Measurements from ENCODE around the gene KCNK5. TPM values are rescaled to one million over a fixed set of nuclear protein-coding genes. Genes with fewer than 3 reads are reported as not detected.

The KCNK5 gene
- total and polyA plus RNA-seq, 2 donors (not counting 3 experiments of a cell fraction or from before 2014, with no cell fraction given), result not detected

- no peaks in the 10 kb centered on the region for H3K27me3 ChIP-seq (ENCODE audit: control insufficient read depth in 2 of 2, insufficient read depth in 2 of 2, low read length in 2 of 2)
- H3K4me3 ChIP-seq (replicated peaks in 1 of 3; ENCODE audit: insufficient read depth in 1 of 3, low read depth in 1 of 3, low read length in 3 of 3), result no peak overlapping the region
- no peaks in the 10 kb centered on the region for H4K20me1 ChIP-seq (replicated peaks; ENCODE audit: control insufficient read depth, extremely low read depth, insufficient read depth, low read length)
- ChIA-PET CTCF (no interaction called here), POLR2A (no interaction called here)
- FAIRE-seq (no peak), DNase-seq (ENCODE audit: low read depth, low spot score) (no peak)
- TF ChIP-seq GATA2 (IDR thresholded peaks at IDR 0.05; ENCODE audit: insufficient read depth, insufficient read length, low read depth, low read length) (no peak), MAX (IDR thresholded peaks at IDR 0.05; ENCODE audit: insufficient read depth, insufficient read length) (no peak), JUN (IDR thresholded peaks at IDR 0.05; ENCODE audit: borderline replicate concordance, insufficient read depth, insufficient read length, low read depth) (no peak), POLR2A (IDR thresholded peaks at IDR 0.05; ENCODE audit: low read depth, low read length) (no peak), MYC (IDR thresholded peaks at IDR 0.05; ENCODE audit: low read depth, low read length) (no peak), FOS (IDR thresholded peaks at IDR 0.05; ENCODE audit: borderline replicate concordance, insufficient read depth, low read length) (no peak), EZH2 (IDR thresholded peaks at IDR 0.05; ENCODE audit: borderline replicate concordance, low read depth, low read length, severe bottlenecking) (no peak), POLR2AphosphoS5 (IDR thresholded peaks at IDR 0.05; ENCODE audit: insufficient read depth, low read depth, low read length) (no peak), CTCF (IDR thresholded peaks at IDR 0.05; ENCODE audit: extremely low read depth in 1 of 2, insufficient read depth in 1 of 2, low read depth in 1 of 2, low read length in 2 of 2) (no peak)
- no peaks in the 10 kb centered on the region for H3K79me2 ChIP-seq (ENCODE audit: control insufficient read depth, insufficient read depth, low read length)
- intact Hi-C loops (cut with micrococcal nuclease), result no loop called here
- H3K9me3 ChIP-seq (replicated peaks; ENCODE audit: control insufficient read depth, insufficient read depth, low read length), result no peaks in the 10 kb centered on the region
- H3K9me1 ChIP-seq (replicated peaks; ENCODE audit: control insufficient read depth, extremely low read depth, insufficient read depth, low read length), result no peaks in the 10 kb centered on the region
- no peak overlapping the region for H2AFZ ChIP-seq (ENCODE audit: low read depth, low read length)
- H3K36me3 ChIP-seq (ENCODE audit: control insufficient read depth in 2 of 2, extremely low read depth in 1 of 2, insufficient read depth in 2 of 2, low read length in 2 of 2), result no peaks in the 10 kb centered on the region
- H3K9ac ChIP-seq (replicated peaks; ENCODE audit: extremely low read depth, insufficient read depth, low read length), result no peak overlapping the region
- no peaks in the 10 kb centered on the region for H3K4me1 ChIP-seq (ENCODE audit: control insufficient read depth, extremely low read depth, insufficient read depth, low read length)
- no peak overlapping the region for H3K27ac ChIP-seq (ENCODE audit: insufficient read depth, low read depth, low read length)
- dilution Hi-C loops (cut with MboI; ENCODE audit: extremely low pct_ligation_motif_present, low sequenced_read_pairs), result no loop called here
- no TSS peak for BruUV-seq (replicated peaks)
- H3K4me2 ChIP-seq (ENCODE audit: insufficient read depth, low read length), result no peak overlapping the region
Observed at GRCh38 chr6:39144481-39145173, 84.6 kb downstream of the KCNK5 start.
